ENCODE results near the gene SNAPIN.
A peak's percentile ranks its signal among the peaks of the same experiment; 100 is the strongest.
"Not testable (repeated sequence)": the region's sequence is repeated elsewhere in the genome, so short reads cannot be mapped to it uniquely, and the experiment has no call there.

The SNAPIN gene

DNA sequence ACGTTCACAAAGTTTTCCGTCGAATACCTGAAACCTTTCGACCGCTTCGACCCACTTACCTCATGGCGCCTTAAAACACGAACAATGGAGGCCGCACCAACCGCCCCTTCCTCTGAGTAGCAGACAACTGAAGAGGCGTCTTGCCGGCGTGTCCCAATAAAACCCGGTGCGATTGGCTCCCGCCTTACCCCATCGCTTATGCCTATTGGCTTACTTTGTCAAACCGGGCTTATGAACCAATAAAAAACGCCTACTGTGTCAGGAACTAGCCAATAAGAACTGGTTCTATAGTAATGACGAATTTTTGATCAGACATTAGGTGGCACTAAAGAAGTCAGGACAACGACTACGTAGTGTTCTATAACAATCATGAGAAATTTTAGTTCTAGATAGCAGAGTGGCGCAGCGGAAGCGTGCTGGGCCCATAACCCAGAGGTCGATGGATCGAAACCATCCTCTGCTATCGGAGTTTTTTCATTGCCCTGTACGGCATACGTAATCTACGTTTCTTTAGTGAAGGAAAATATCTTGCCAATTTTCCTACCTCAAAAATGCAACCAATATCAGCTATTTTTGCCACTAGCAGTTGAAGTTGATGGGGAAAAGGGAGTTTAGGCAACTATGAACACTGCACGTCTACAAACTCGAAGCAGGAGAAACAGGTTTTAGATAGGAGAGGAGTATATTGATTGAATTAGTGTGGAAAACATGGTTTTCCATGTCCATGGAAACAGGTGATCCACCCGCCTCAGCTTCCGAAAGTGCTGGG is 12.5 kb downstream of the SNAPIN start, which contains the start of gene ILF2:
Gene ILF2, minus strand, starts transcription at position 135 of the 769 bp plus-strand sequence. Its CDS starts 71 bp downstream, at position 64.
- H3K4me3 ChIP-seq (ENCODE audit: low read length): peak within 1 kb of the TSS; percentile 91
- H3K9me2 ChIP-seq (replicated peaks; ENCODE audit: control insufficient read depth, low read length): no peaks in the 10 kb centered on the region
- peak within 1 kb of the TSS; percentile 93 for H3K4me2 ChIP-seq (ENCODE audit: low read length)
- peaks cover 12% of the 10 kb centered on the region for H3F3A ChIP-seq (ENCODE audit: control insufficient read depth, insufficient read depth)
- peaks cover 47% of the 10 kb centered on the region for H3K36me3 ChIP-seq (ENCODE audit: control insufficient read depth, low read length)
- TF ChIP-seq, protein P1, sequence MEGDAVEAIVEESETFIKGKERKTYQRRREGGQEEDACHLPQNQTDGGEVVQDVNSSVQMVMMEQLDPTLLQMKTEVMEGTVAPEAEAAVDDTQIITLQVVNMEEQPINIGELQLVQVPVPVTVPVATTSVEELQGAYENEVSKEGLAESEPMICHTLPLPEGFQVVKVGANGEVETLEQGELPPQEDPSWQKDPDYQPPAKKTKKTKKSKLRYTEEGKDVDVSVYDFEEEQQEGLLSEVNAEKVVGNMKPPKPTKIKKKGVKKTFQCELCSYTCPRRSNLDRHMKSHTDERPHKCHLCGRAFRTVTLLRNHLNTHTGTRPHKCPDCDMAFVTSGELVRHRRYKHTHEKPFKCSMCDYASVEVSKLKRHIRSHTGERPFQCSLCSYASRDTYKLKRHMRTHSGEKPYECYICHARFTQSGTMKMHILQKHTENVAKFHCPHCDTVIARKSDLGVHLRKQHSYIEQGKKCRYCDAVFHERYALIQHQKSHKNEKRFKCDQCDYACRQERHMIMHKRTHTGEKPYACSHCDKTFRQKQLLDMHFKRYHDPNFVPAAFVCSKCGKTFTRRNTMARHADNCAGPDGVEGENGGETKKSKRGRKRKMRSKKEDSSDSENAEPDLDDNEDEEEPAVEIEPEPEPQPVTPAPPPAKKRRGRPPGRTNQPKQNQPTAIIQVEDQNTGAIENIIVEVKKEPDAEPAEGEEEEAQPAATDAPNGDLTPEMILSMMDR (IDR thresholded peaks at IDR 0.05; ENCODE audit: low read depth, low read length, poor library complexity, severe bottlenecking): peak; percentile 50
- TF ChIP-seq EZH2phosphoT487 (IDR thresholded peaks at IDR 0.05; ENCODE audit: borderline replicate concordance, low read length): no peak
- peaks cover 21% of the 10 kb centered on the region for H3K4me1 ChIP-seq (ENCODE audit: control insufficient read depth, low read length)
- H3K9me3 ChIP-seq (ENCODE audit: control insufficient read depth, insufficient read depth, low read length): no peaks in the 10 kb centered on the region
- H3K27ac ChIP-seq (ENCODE audit: low read depth, low read length): peak within 1 kb of the TSS; percentile 55
- H3K27me3 ChIP-seq (ENCODE audit: control insufficient read depth, low read length): no peaks in the 10 kb centered on the region
- no peaks in the 10 kb centered on the region for H4K20me1 ChIP-seq (ENCODE audit: control insufficient read depth, insufficient read depth, low read depth, low read length)
- peaks cover 37% of the 10 kb centered on the region for H3K79me2 ChIP-seq (ENCODE audit: control insufficient read depth, low read length)

DNA sequence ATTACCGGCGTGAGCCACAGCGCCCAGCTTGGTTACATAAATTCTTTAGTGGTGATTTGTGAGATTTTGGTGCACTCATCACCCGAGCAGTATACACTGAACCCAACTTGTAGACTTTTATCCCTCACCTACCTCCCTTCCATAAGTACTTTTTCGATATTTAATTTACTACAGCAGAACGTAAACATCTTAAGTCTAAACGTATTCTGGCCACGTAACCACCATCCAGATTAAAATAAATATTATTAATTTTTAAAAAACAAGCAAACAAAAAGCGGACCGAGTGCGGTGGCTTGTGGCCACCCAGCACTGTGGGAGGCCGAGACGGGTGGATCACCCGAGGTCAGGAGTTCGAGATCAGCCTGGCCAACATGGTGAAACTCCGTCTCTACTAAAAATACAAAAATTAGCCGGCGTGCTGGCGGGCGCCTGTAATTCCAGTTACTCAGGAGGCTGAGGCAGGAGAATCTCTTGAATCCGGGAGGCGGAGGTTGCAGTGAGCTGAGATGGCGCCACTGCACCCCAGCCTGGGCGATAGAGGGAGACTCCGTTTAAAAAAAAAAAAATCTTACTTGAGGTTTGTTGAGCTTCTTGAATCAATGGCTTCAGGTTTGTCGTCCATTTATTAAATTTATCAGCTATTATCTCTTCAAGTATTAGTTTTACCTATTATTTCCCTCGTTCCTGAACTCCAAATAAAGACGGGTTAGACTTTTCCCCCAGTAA is 13.3 kb downstream of the SNAPIN start:
- peaks cover 12% of the 10 kb centered on the region for H3F3A ChIP-seq (ENCODE audit: control insufficient read depth, insufficient read depth)
- not testable (repeated sequence) for H4K20me1 ChIP-seq (ENCODE audit: control insufficient read depth, insufficient read depth, low read depth, low read length); H3K9me2 ChIP-seq (replicated peaks; ENCODE audit: control insufficient read depth, low read length); H3K9me3 ChIP-seq (ENCODE audit: control insufficient read depth, insufficient read depth, low read length); H3K27me3 ChIP-seq (ENCODE audit: control insufficient read depth, low read length)
- H3K4me3 ChIP-seq (ENCODE audit: low read length): peak overlapping the region; percentile 88
- H3K36me3 ChIP-seq (ENCODE audit: control insufficient read depth, low read length): peaks cover 39% of the 10 kb centered on the region
- H3K4me2 ChIP-seq (ENCODE audit: low read length): peak overlapping the region; percentile 87
- peaks cover 21% of the 10 kb centered on the region for H3K4me1 ChIP-seq (ENCODE audit: control insufficient read depth, low read length)
- H3K27ac ChIP-seq (ENCODE audit: low read depth, low read length): peak overlapping the region; percentile 51
- H3K79me2 ChIP-seq (ENCODE audit: control insufficient read depth, low read length): peaks cover 37% of the 10 kb centered on the region

DNA sequence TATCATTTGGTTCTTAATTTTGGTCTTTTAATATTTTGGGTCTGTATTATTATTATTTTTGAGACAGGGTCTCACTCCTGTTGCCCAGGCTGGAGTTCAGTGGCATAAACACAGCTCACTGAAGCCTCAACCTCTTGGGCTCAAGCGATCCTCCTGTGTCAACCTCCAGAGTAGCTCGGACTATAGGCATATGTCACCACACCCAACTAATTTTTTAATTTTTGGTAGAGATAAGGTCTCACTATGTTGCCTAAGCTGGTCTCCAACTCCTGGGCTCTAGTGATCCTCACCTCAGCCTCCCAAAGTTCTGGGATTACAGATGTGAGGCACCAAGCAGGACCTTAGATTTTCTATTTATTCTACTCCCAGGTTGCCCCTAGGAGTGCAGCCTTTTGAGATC is 15.0 kb downstream of the SNAPIN start:
- H4K20me1 ChIP-seq (ENCODE audit: control insufficient read depth, insufficient read depth, low read depth, low read length): no peaks in the 10 kb centered on the region
- no peak overlapping the region for H3K4me2 ChIP-seq (ENCODE audit: low read length)
- H3K9me2 ChIP-seq (replicated peaks; ENCODE audit: control insufficient read depth, low read length): no peaks in the 10 kb centered on the region
- H3F3A ChIP-seq (ENCODE audit: control insufficient read depth, insufficient read depth): peaks cover 9% of the 10 kb centered on the region; the same call in 1 of the 2 replicates
- TF ChIP-seq, protein P1 (IDR thresholded peaks at IDR 0.05; ENCODE audit: low read depth, low read length, poor library complexity, severe bottlenecking): no peak
- H3K4me3 ChIP-seq (ENCODE audit: low read length): no peak overlapping the region
- H3K9me3 ChIP-seq (ENCODE audit: control insufficient read depth, insufficient read depth, low read length): no peaks in the 10 kb centered on the region
- peaks cover 22% of the 10 kb centered on the region for H3K36me3 ChIP-seq (ENCODE audit: control insufficient read depth, low read length)
- no peak overlapping the region for H3K27ac ChIP-seq (ENCODE audit: low read depth, low read length)
- H3K27me3 ChIP-seq (ENCODE audit: control insufficient read depth, low read length): peaks cover 7% of the 10 kb centered on the region
- peaks cover 23% of the 10 kb centered on the region for H3K79me2 ChIP-seq (ENCODE audit: control insufficient read depth, low read length)
- peaks cover 18% of the 10 kb centered on the region for H3K4me1 ChIP-seq (ENCODE audit: control insufficient read depth, low read length)

All from DOHH2 (cell line).